GM19239 (cell line): ENCODE measurements around the gene SLC12A1.
A peak's percentile ranks its signal among the peaks of the same experiment; 100 is the strongest.

Source experiments
- DNase-seq: peaks from one replicate; pipeline ENCODE4 v3.0.0; 2011; ENCODE audit warnings: low spot score; ENCODE audit not compliant: insufficient read length
- FAIRE-seq: peaks from 2 replicates; lab custom pipeline; 2011; peaks lifted over from hg19 to GRCh38; lab: Jason Lieb, UNC

The SLC12A1 gene

DNA sequence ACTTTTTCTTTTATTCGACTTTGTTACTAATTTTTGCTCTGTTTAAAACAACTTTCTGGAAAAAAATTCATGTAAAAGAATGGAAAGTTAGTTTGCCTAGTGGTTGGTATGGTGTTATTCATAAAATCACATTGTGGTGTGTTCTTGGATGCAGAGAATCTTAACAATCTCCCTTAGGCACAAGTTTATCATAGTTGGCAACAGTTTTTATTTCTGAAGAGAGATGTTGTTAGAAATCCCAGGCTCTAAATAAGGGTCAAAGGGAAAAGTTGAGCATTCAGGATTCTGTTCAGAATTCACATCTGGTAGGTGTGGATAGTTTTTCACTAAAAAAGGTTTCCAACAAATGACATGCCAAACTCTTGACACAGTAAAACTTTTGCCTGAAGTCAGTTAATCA lies 131.5 kb downstream of the SLC12A1 start:
- DNase-seq (no peak), FAIRE-seq (no peak)

DNA sequence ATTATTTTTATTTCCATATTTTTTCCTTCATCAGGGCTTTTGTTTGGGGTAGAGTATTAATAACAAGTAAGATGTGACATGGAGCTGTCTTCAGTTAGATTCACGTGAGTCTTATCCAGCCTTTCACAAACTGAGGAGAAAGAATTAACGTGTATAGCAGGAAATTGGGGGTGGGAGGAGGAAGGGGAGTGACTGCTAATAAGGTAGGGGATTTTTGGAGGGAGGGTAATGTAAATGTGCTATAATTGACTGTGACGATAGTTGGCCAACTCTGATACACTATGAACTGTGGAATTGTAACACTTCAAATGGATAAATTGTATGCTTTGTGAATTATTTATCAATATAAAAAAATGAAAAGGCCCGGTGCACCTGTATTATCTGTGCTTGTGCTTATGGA lies 134.0 kb downstream of the SLC12A1 start:
- no peak for DNase-seq
- FAIRE-seq: peak; percentile 26

DNA sequence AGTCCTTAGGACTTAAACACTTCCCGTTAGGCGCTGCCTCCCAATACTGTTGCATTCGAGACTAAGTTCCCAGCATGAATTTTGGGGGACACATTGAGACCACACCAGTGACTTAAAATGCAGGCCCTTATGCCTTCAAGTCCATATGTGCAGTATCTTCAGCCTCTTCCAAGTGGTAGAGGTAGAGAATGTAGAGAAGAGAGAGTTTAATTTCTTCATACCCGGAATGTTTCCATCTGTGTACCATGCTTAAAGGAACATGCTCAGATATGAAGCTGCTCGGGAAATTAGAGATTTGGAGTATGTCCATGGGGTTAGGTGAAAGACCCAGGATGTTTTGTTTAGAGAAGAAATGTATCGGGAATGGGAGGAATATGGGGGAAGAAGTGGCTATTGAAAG lies 137.8 kb downstream of the SLC12A1 start:
- DNase-seq (no peak), FAIRE-seq (no peak)

DNA sequence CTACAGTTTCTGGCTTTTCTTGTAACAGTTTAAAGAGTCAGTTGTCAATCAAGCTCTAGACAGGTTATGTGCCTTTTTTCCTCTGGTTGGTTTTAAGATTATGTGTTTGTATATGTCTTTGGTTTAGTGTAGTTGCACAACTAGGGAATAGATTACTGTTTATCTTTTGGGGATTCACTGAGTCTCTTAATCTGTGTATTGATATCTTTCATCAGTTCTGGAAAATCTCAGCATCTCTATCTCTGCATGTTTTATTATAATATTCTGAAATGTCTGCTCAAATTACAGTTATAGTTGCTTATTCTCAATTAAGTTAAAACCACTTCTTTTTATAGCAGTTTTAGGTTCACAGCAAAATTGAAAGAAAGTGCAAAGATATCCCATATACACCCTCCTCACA lies 139.4 kb downstream of the SLC12A1 start:
- no peak for DNase-seq
- FAIRE-seq: no peak

DNA sequence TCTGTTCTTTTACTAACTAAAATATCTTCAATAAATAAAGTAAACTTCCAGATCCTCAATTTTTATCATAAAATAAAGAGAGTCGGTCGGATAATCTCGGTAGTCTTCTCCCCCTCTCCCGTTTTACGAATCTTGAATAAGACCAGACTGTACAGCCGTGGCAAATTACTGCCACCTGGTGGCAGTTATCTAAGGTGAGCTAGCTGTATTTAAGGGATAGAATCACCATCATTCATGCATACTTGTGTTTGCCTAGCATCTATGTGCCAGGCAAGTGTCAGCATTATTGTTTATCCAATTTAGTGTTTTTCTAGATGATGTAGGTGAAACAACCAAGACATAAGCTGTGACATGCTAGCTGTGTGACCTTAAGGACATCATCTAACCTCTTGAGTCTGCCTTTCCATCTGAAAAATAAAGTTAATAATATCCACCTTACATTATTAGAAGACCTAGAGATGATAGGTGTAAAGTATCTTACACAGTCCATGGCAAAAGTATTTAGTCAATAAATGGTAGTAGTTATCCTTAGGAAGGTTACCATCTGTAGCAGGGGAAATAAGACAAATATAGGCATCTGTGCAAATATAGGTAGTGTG lies 146.5 kb downstream of the SLC12A1 start:
- peak; percentile 99 for FAIRE-seq
- DNase-seq: peak; percentile 18
